Erythroblast (primary cell): Measurements from ENCODE around the gene DSCAML1.

ENCODE experiments used
- DNase-seq, 2 experiments: peaks; one replicate each; lab custom pipeline; 2025; lab: John Stamatoyannopoulos, UW
- GATA1 ChIP-seq: IDR thresholded peaks from 2 replicates; pipeline ENCODE4 v1.6.1; 2011; ENCODE audit warnings: low read depth, mild to moderate bottlenecking, control low read depth, low read length, moderate library complexity
- POLR2A ChIP-seq: IDR thresholded peaks from 2 replicates; pipeline ENCODE4 v1.6.1; 2011; ENCODE audit warnings: mild to moderate bottlenecking, low read length

Gene DSCAML1

GRCh38 chr11:117515892-117516787, 280.9 kb downstream of the DSCAML1 start:
- TF ChIP-seq GATA1 (no peak), POLR2A (no peak)

GRCh38 chr11:117514256-117514655, 282.8 kb downstream of the DSCAML1 start:
- no peak for TF ChIP-seq POLR2A
- TF ChIP-seq GATA1 = no peak
- no peak for DNase-seq

More at GRCh38 chr11:117515892-117516787, 280.9 kb downstream of the DSCAML1 start:
- DNase-seq = no peak

GRCh38 chr11:117513666-117514065, 283.4 kb downstream of the DSCAML1 start:
- no peak for DNase-seq
- no peak for TF ChIP-seq POLR2A
- no peak for TF ChIP-seq GATA1

- TF ChIP-seq POLR2A (no peak), GATA1 (no peak)
- no peak for DNase-seq
These were observed 285.0 kb downstream of the DSCAML1 start for GRCh38 chr11:117511931-117512539.

- no peak for DNase-seq
- no peak for TF ChIP-seq POLR2A
- no peak for TF ChIP-seq GATA1
These were observed 285.5 kb downstream of the DSCAML1 start for GRCh38 chr11:117511483-117511930.

- DNase-seq = no peak
- no peak for TF ChIP-seq GATA1
- TF ChIP-seq POLR2A = no peak
These were observed 286.4 kb downstream of the DSCAML1 start for GRCh38 chr11:117510646-117511045.

GRCh38 chr11:117509543-117509942, 287.5 kb downstream of the DSCAML1 start:
- no peak for DNase-seq
- TF ChIP-seq POLR2A = no peak
- TF ChIP-seq GATA1 = no peak

- DNase-seq = no peak
- no peak for TF ChIP-seq GATA1
- no peak for TF ChIP-seq POLR2A
These were observed 290.0 kb downstream of the DSCAML1 start for GRCh38 chr11:117506971-117507370.

- TF ChIP-seq GATA1 (no peak), POLR2A (no peak)
- DNase-seq = no peak
These were observed 291.6 kb downstream of the DSCAML1 start for GRCh38 chr11:117505285-117505970.

GRCh38 chr11:117502779-117503100, 294.3 kb downstream of the DSCAML1 start:
- TF ChIP-seq GATA1 (no peak), POLR2A (no peak)
- DNase-seq = no peak

GRCh38 chr11:117502015-117502778, 294.8 kb downstream of the DSCAML1 start:
- TF ChIP-seq GATA1 = no peak
- TF ChIP-seq POLR2A = no peak
- no peak for DNase-seq

GRCh38 chr11:117501237-117501898, 295.6 kb downstream of the DSCAML1 start:
- TF ChIP-seq GATA1 (no peak), POLR2A (no peak)
- DNase-seq = no peak

GRCh38 chr11:117498791-117499190, 298.2 kb downstream of the DSCAML1 start:
- DNase-seq = no peak
- TF ChIP-seq POLR2A = no peak
- no peak for TF ChIP-seq GATA1
